C4-2B (cell line): ENCODE measurements around the gene MFNG.

Experiments used
- ZFX ChIP-seq: fragments of 450-650 bp; IDR thresholded peaks from 2 replicates; pipeline ENCODE4 v1.6.1; 2017
- TF ChIP-seq, protein P1 (sequence below): fragments of 450-650 bp; conservative IDR thresholded peaks from 2 replicates; pipeline ENCODE4 v1.5.1; 2017; ENCODE audit warnings: mild to moderate bottlenecking

DNA sequence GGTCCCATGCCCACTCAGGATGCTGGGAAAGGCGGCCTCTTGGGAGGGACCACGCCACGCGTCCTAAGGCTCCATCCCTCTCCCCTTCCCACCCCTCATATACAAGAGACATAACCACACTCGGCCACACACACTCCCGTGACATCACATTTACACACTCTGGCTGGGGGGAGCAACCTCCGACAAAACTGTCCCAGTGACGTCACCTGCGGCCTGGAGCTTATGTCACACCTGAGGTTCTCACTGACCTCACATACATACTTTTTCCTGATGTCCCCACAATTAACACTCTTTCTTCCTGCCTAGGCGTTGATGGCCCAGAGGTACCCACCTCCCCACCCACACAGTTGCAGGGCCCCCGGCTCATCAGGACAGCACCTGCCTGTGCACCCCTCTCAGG, 60.8 kb downstream of the MFNG start:
- no peak for TF ChIP-seq ZFX
- TF ChIP-seq, protein P1, sequence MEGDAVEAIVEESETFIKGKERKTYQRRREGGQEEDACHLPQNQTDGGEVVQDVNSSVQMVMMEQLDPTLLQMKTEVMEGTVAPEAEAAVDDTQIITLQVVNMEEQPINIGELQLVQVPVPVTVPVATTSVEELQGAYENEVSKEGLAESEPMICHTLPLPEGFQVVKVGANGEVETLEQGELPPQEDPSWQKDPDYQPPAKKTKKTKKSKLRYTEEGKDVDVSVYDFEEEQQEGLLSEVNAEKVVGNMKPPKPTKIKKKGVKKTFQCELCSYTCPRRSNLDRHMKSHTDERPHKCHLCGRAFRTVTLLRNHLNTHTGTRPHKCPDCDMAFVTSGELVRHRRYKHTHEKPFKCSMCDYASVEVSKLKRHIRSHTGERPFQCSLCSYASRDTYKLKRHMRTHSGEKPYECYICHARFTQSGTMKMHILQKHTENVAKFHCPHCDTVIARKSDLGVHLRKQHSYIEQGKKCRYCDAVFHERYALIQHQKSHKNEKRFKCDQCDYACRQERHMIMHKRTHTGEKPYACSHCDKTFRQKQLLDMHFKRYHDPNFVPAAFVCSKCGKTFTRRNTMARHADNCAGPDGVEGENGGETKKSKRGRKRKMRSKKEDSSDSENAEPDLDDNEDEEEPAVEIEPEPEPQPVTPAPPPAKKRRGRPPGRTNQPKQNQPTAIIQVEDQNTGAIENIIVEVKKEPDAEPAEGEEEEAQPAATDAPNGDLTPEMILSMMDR = no peak
